Hepatocyte (in vitro differentiated cells): ENCODE results near the gene ATXN3L. TPM values are rescaled to one million over a fixed set of nuclear protein-coding genes. Genes with fewer than 3 reads are reported as not detected.
"Not testable (repeated sequence)": the region's sequence is repeated elsewhere in the genome, so short reads cannot be mapped to it uniquely, and the experiment has no call there.

ENCODE experiments used
- DNase-seq: peaks from one replicate; pipeline ENCODE4 v3.0.0-alpha.2; 2016; ENCODE audit warnings: low spot score
- H2AFZ ChIP-seq: fragments of 200-600 bp; sonication (generic); 2 replicates; pipeline ENCODE4 v1.6.0; 2016; ENCODE audit warnings: antibody characterized with exemption, mild to moderate bottlenecking
- H3K27ac ChIP-seq: fragments of 200-600 bp; sonication (generic); 2 replicates; pipeline ENCODE4 v1.5.1; 2016; ENCODE audit warnings: mild to moderate bottlenecking
- H3K27me3 ChIP-seq: fragments of 200-600 bp; sonication (generic); 2 replicates; pipeline ENCODE4 v1.6.1; 2016
- H3K36me3 ChIP-seq: fragments of 200-600 bp; sonication (generic); replicated peaks from 2 replicates; pipeline ENCODE4 v1.5.1; 2016; ENCODE audit warnings: low read depth; ENCODE audit not compliant: insufficient read depth
- H3K4me1 ChIP-seq: fragments of 200-600 bp; sonication (generic); 2 replicates; pipeline ENCODE4 v1.5.1; 2016; ENCODE audit warnings: mild to moderate bottlenecking, moderate library complexity; ENCODE audit not compliant: insufficient read depth
- H3K4me2 ChIP-seq: fragments of 200-600 bp; sonication (generic); 2 replicates; pipeline ENCODE4 v1.6.0; 2016
- H3K4me3 ChIP-seq: fragments of 200-600 bp; sonication (generic); 2 replicates; pipeline ENCODE4 v1.5.1; 2016; ENCODE audit warnings: mild to moderate bottlenecking
- H3K79me2 ChIP-seq: fragments of 200-600 bp; sonication (generic); 2 replicates; pipeline ENCODE4 v1.6.0; 2017; ENCODE audit warnings: mild to moderate bottlenecking
- H3K9me2 ChIP-seq: fragments of 200-600 bp; sonication (generic); replicated peaks from 2 replicates; pipeline ENCODE4 v1.6.0; 2017; ENCODE audit warnings: mild to moderate bottlenecking; ENCODE audit not compliant: insufficient read depth
- H3K9me3 ChIP-seq: fragments of 200-600 bp; sonication (generic); 2 replicates; pipeline ENCODE4 v1.5.1; 2016; ENCODE audit warnings: low read depth, mild to moderate bottlenecking
- H4K20me1 ChIP-seq: fragments of 200-600 bp; sonication (generic); 2 replicates; pipeline ENCODE4 v1.6.0; 2016; ENCODE audit warnings: mild to moderate bottlenecking; ENCODE audit not compliant: insufficient read depth, poor library complexity, severe bottlenecking
- EZH2 ChIP-seq: fragments of 200-600 bp; sonication (generic); IDR thresholded peaks from 2 replicates; pipeline ENCODE4 v1.6.1; 2016; ENCODE audit warnings: antibody characterized with exemption, mild to moderate bottlenecking, borderline replicate concordance
- EZH2phosphoT487 ChIP-seq: fragments of 200-600 bp; sonication (generic); IDR thresholded peaks from one replicate; pipeline ENCODE4 v1.6.1; 2018; ENCODE audit warnings: antibody characterized with exemption, mild to moderate bottlenecking, low read depth, moderate library complexity; ENCODE audit not compliant: unreplicated experiment, severe bottlenecking
- WGBS: methylation state at CpG from one replicate; pipeline ENCODE4 v1.1.6; 2016; ENCODE audit warnings: low lambda C conversion rate; ENCODE audit errors: missing lambda C conversion rate; 5-methylcytosine and 5-hydroxymethylcytosine counted together
- polyA plus RNA-seq: library from polyadenylated mRNA; unstranded; fragments of >200 nt; fragmentation: Nextera tagmentation; extraction: Ambion mirVana; gene quantifications from 2 replicates; pipeline ENCODE4 v1.2.1, GENCODE V29; 2016
- total RNA-seq: library from RNA; depleted of rRNA; stranded (reverse); fragments of >200 nt; gene quantifications from 2 replicates; pipeline ENCODE4 v1.2.3, GENCODE V29; 2014
- TF ChIP-seq, protein P1 (sequence below): fragments of 200-600 bp; sonication (generic); IDR thresholded peaks from 2 replicates; pipeline ENCODE4 v1.5.1; 2016; ENCODE audit warnings: antibody characterized with exemption, mild to moderate bottlenecking; ENCODE audit not compliant: poor library complexity

Gene ATXN3L
- total and polyA plus RNA-seq, 2 experiments from 2014 or later = not detected

DNA sequence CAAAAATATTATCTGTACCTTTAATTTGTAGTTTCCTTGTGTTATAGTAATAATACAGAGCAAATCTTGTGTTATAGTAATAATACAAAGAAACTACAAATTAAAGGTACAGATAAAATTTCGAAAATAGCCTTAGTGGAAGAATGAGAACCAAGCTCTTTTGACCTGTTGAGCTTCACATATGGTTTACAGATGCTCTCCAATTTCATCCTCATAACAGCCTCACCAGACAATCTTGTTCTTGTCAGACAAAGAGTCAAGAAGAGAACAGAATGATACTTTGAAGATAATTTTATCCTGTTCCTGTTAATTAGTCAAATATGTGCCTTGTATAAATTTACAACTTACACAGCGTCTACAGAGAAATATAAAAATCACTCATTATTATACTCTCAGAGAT, 12.8 kb downstream of the ATXN3L start:
- 68% methylated on average over 2 of the region's 2 CpGs for WGBS
- Histone ChIP-seq H3K27me3 (no peaks in the 10 kb centered on the region), H3K27ac (no peak overlapping the region), H3K9me2 (no peaks in the 10 kb centered on the region), H3K4me2 (no peak overlapping the region), H3K4me3 (no peak overlapping the region), H3K36me3 (no peaks in the 10 kb centered on the region), H4K20me1 (no peaks in the 10 kb centered on the region), H2AFZ (no peak overlapping the region), H3K4me1 (no peaks in the 10 kb centered on the region), H3K9me3 (no peaks in the 10 kb centered on the region), H3K79me2 (no peaks in the 10 kb centered on the region)
- no peak for DNase-seq
- TF ChIP-seq EZH2phosphoT487 (no peak), EZH2 (no peak)
- TF ChIP-seq, protein P1, sequence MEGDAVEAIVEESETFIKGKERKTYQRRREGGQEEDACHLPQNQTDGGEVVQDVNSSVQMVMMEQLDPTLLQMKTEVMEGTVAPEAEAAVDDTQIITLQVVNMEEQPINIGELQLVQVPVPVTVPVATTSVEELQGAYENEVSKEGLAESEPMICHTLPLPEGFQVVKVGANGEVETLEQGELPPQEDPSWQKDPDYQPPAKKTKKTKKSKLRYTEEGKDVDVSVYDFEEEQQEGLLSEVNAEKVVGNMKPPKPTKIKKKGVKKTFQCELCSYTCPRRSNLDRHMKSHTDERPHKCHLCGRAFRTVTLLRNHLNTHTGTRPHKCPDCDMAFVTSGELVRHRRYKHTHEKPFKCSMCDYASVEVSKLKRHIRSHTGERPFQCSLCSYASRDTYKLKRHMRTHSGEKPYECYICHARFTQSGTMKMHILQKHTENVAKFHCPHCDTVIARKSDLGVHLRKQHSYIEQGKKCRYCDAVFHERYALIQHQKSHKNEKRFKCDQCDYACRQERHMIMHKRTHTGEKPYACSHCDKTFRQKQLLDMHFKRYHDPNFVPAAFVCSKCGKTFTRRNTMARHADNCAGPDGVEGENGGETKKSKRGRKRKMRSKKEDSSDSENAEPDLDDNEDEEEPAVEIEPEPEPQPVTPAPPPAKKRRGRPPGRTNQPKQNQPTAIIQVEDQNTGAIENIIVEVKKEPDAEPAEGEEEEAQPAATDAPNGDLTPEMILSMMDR = no peak

- WGBS = 78% methylated on average over 2 of the region's 2 CpGs
- no peaks in the 10 kb centered on the region for H3K4me1 ChIP-seq
- no peaks in the 10 kb centered on the region for H3K79me2 ChIP-seq
- DNase-seq = no peak
- TF ChIP-seq, protein P1 = no peak
- TF ChIP-seq EZH2 (no peak), EZH2phosphoT487 (no peak)
- H3K9me2 ChIP-seq = peaks cover 4% of the 10 kb centered on the region
- H3K36me3 ChIP-seq = no peaks in the 10 kb centered on the region
- H2AFZ ChIP-seq = no peak overlapping the region
- no peak overlapping the region for H3K4me2 ChIP-seq
- no peaks in the 10 kb centered on the region for H3K27me3 ChIP-seq
- H3K9me3 ChIP-seq = no peaks in the 10 kb centered on the region
- H4K20me1 ChIP-seq = no peaks in the 10 kb centered on the region
- no peak overlapping the region for H3K4me3 ChIP-seq
- H3K27ac ChIP-seq = no peak overlapping the region
Measured at GRCh38 chrX:13305108-13305507, 14.7 kb downstream of the ATXN3L start.

GRCh38 chrX:13304052-13304451, 15.8 kb downstream of the ATXN3L start:
- H3K9me3 ChIP-seq = no peaks in the 10 kb centered on the region
- no peak for DNase-seq
- H3K4me2 ChIP-seq = no peak overlapping the region
- H3K36me3 ChIP-seq = no peaks in the 10 kb centered on the region
- H3K79me2 ChIP-seq = no peaks in the 10 kb centered on the region
- H3K4me3 ChIP-seq = no peak overlapping the region
- peaks cover 4% of the 10 kb centered on the region for H3K9me2 ChIP-seq
- TF ChIP-seq, protein P1 = no peak
- no peak for TF ChIP-seq EZH2
- no peak for TF ChIP-seq EZH2phosphoT487
- 90% methylated on average over 3 of the region's 3 CpGs for WGBS
- H3K27me3 ChIP-seq = no peaks in the 10 kb centered on the region
- no peak overlapping the region for H2AFZ ChIP-seq
- H3K27ac ChIP-seq = no peak overlapping the region
- H4K20me1 ChIP-seq = no peaks in the 10 kb centered on the region
- no peaks in the 10 kb centered on the region for H3K4me1 ChIP-seq

GRCh38 chrX:13303248-13303647, 16.6 kb downstream of the ATXN3L start:
- not testable (repeated sequence) for DNase-seq

More at GRCh38 chrX:13303248-13303647, 16.6 kb downstream of the ATXN3L start:
- H4K20me1 ChIP-seq, H2AFZ ChIP-seq, H3K9me2 ChIP-seq, H3K4me2 ChIP-seq, H3K27me3 ChIP-seq, H3K79me2 ChIP-seq, H3K9me3 ChIP-seq, H3K27ac ChIP-seq, H3K36me3 ChIP-seq, H3K4me1 ChIP-seq, H3K4me3 ChIP-seq: not testable (repeated sequence)
- WGBS = 97% methylated on average over 2 of the region's 2 CpGs
